Stimulated activated naive B cell treated with anti-CD40 and anti-IgM and Interleukin-4, amounts not matched to agents 10 μg/mL and 1 μg/mL and 100 μg/mL, for 72 hours (primary cell): ENCODE data around the gene SGCG.
"Not testable (repeated sequence)": the region's sequence is repeated elsewhere in the genome, so short reads cannot be mapped to it uniquely, and the experiment has no call there.

Source experiments
- ATAC-seq, 2 donors: fragments of 150-1000 bp; cut with Tn5 transposase; replicated peaks; 2 replicates each; pipeline ENCODE4 v1.10.0; 2021; ENCODE audit warnings: moderate library complexity in 1 of 2
- DNase-seq: peaks from one replicate; pipeline ENCODE4 v3.0.0; 2021
- H3K27ac Mint-ChIP-seq: one replicate; pipeline ENCODE4 v1.8.0; 2022; ENCODE audit warnings: mild to moderate bottlenecking, mixed read lengths
- H3K27me3 Mint-ChIP-seq, 2 donors: one replicate each; pipeline ENCODE4 v1.8.0; 2022; ENCODE audit warnings: mixed read lengths in 2 of 2
- H3K36me3 Mint-ChIP-seq, 2 donors: one replicate each; pipeline ENCODE4 v1.8.0; 2022; ENCODE audit warnings: mixed read lengths in 2 of 2, mild to moderate bottlenecking in 1 of 2
- H3K4me1 Mint-ChIP-seq, 2 donors: one replicate each; pipeline ENCODE4 v1.8.0; 2022; ENCODE audit warnings: mixed read lengths in 2 of 2, mild to moderate bottlenecking in 1 of 2
- H3K4me3 Mint-ChIP-seq, 2 donors: one replicate each; pipeline ENCODE4 v1.8.0; 2022; ENCODE audit warnings: mild to moderate bottlenecking in 2 of 2, mixed read lengths in 2 of 2, moderate library complexity in 1 of 2
- H3K9me3 Mint-ChIP-seq, 2 donors: one replicate each; pipeline ENCODE4 v1.8.0; 2022; ENCODE audit warnings: mixed read lengths in 2 of 2, mild to moderate bottlenecking in 1 of 2

SGCG gene

DNA sequence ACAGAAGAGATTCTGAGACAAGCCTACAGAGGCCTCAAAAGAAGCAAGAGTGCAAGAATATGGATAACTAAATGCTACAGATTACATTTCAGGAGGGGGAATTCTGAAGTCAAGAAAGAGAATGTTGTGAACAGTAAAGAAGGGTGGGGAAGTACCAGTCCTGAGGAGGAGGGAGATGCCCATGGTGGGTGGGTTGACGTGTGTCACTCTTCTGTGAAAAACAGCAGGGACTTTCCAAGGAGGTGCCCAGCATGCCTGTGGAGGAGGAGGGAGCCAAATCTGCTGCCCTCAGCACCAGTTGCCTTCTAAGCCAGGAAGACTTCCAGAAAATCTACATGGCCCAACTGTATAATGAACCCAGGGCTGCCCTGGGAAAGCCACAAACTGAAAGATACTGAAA lies 87.7 kb downstream of the SGCG start:
- Mint-ChIP-seq H3K4me1 (peaks cover 0 to 8% of the 10 kb centered on the region in 2 donors), H3K36me3 (no peaks in the 10 kb centered on the region), H3K4me3 (no peak overlapping the region), H3K9me3 (no peaks in the 10 kb centered on the region), H3K27ac (peak overlapping the region; percentile 2), H3K27me3 (peaks cover 4 to 6% of the 10 kb centered on the region in 2 donors)
- ATAC-seq (peak; percentile 72 to 99), DNase-seq (peak; percentile 42)

DNA sequence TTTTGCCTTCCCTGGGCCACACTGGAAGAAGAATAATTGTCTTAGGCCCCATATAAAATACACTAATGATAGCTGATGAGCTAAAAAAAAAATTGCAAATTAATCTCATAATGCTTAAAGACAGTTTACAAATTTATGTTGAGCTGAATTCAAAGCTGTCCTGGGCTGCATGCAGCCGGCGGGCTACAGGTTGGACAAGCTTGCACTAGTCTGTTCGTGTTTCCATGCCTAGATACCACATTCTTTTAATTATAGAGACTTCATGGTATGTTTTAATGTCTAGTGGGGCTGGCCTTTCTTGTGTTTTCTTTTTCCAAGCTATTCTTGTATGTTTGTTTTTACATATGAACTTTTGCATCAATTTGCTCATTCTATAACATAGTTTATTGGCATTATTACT lies 90.6 kb downstream of the SGCG start:
- Mint-ChIP-seq H3K9me3 (no peaks in the 10 kb centered on the region), H3K27ac (no peak overlapping the region), H3K27me3 (peaks cover 0 to 6% of the 10 kb centered on the region in 2 donors), H3K36me3 (no peaks in the 10 kb centered on the region), H3K4me1 (peaks cover 0 to 8% of the 10 kb centered on the region in 2 donors), H3K4me3 (no peak overlapping the region)
- DNase-seq, result no peak
- no peak for ATAC-seq

DNA sequence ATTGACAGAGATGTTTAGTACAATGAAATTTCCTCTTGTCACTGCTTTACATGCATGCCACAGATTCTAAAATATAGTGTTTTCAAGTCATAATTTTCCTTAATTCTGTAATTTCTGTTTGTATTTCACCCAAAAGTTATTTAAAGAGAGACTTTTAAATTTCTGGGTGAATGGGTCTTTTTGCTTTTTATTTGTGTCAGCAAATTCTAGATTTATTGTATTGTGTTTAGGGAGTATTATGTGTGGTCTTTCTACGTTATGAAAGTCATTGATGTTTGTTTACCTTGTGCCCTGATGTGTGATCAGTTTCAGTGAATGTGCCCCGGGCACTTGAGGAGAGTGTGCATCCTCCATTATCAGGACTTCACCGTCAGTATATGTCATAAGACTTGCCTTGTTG lies 92.7 kb downstream of the SGCG start:
- no peaks in the 10 kb centered on the region for H3K36me3 Mint-ChIP-seq
- DNase-seq, result no peak

DNA sequence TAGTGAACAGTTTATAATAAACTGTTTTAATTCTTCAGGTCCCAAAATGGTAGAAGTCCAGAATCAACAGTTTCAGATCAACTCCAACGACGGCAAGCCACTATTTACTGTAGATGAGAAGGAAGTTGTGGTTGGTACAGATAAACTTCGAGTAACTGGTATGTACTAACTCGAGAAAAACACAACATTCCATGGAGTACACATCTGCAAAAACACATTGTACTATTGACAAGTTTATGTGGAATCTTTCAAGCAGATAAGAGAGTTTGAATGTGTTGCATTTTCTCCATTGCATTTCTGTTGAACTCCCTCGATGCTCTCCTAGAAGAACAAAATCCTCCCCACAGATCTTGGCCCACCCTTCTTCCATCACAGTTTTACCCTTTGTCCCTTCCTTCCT lies 98.5 kb downstream of the SGCG start:
- no peak for DNase-seq

More for the DNA sequence above, 92.7 kb downstream of the SGCG start:
- H3K27me3 Mint-ChIP-seq, result peaks cover 0 to 6% of the 10 kb centered on the region in 2 donors
- H3K9me3 Mint-ChIP-seq, result no peaks in the 10 kb centered on the region
- peaks cover 0 to 3% of the 10 kb centered on the region in 2 donors for H3K4me1 Mint-ChIP-seq
- no peak for ATAC-seq
- H3K4me3 Mint-ChIP-seq, result no peak overlapping the region
- H3K27ac Mint-ChIP-seq, result no peak overlapping the region

DNA sequence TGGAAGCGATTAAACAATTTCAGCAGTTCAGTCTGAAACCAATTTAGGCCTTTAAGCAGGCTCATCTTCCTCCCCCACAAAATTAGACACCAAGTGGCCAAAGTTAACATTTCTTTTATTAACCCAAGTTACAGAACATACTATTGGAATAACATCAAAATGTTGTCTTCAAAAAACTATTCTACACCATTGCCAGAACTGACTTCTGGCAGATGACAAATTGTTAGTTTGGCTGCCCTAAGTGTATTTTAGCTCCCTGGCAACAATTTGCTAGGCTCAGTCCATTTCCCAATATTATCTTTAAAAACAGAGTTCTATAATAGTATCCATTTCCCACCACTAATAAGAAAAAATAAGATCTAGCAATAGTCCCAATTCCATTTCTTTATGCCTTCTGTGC lies 107.8 kb downstream of the SGCG start:
- peaks cover 21 to 25% of the 10 kb centered on the region in 2 donors for H3K27me3 Mint-ChIP-seq
- H3K9me3 Mint-ChIP-seq, result peaks cover 0 to 2% of the 10 kb centered on the region in 2 donors
- no peaks in the 10 kb centered on the region for H3K4me1 Mint-ChIP-seq
- H3K36me3 Mint-ChIP-seq, result no peaks in the 10 kb centered on the region
- H3K4me3 Mint-ChIP-seq, result no peak overlapping the region
- ATAC-seq (no peak), DNase-seq (no peak)
- H3K27ac Mint-ChIP-seq, result no peak overlapping the region

More for the DNA sequence above, 98.5 kb downstream of the SGCG start:
- H3K4me1 Mint-ChIP-seq, result no peaks in the 10 kb centered on the region
- peaks cover 3 to 5% of the 10 kb centered on the region in 2 donors for H3K9me3 Mint-ChIP-seq
- no peak overlapping the region for H3K27ac Mint-ChIP-seq
- no peaks in the 10 kb centered on the region for H3K36me3 Mint-ChIP-seq
- peaks cover 11 to 23% of the 10 kb centered on the region in 2 donors for H3K27me3 Mint-ChIP-seq
- no peak for ATAC-seq
- no peak overlapping the region for H3K4me3 Mint-ChIP-seq

DNA sequence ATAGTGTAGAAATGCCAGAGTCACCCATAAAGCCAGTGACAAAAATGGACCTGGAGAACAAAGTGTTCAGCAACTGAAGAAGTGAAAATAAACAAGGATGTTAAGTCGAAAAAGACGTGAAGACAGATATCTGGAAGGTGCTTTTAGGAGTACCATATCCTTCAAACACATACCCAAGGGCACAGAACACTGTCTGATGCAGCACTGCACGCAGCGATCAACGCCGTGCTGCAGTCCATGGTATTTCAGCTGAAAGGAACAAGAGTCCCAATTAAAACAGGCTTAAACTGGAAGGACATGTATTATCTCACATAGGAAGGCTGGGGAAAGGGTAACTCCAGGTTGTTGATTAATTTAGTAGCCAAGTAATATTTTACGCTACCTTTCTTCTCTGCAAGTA lies 108.2 kb downstream of the SGCG start:
- Mint-ChIP-seq H3K9me3 (peaks cover 0 to 2% of the 10 kb centered on the region in 2 donors), H3K27me3 (peaks cover 20 to 24% of the 10 kb centered on the region in 2 donors), H3K27ac (no peak overlapping the region), H3K4me1 (no peaks in the 10 kb centered on the region), H3K36me3 (no peaks in the 10 kb centered on the region), H3K4me3 (no peak overlapping the region)
- DNase-seq, result no peak
- no peak for ATAC-seq

DNA sequence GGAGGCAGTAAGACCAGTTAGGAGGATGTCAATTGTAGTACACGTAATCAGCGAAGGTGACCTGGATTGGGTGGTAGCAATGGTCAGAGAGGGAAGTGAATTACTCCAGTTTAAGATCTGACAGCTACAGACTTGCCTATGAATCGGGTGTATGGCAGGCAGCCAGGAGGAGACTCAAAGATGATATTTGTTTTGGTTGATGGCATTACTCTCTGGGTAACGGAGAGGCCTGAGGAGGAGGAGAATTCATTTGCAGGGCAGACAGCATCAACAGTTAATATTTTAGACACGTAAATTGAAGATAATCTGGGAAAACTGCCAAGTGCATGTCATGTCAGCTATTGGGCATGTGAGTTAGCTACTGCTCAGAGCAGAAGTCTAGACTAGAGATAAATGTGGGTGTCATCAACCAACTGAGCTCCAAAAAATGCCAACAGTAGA lies 109.2 kb downstream of the SGCG start:
- peaks cover 10 to 15% of the 10 kb centered on the region in 2 donors for H3K27me3 Mint-ChIP-seq
- H3K9me3 Mint-ChIP-seq, result no peaks in the 10 kb centered on the region
- DNase-seq, result no peak
- no peak for ATAC-seq
- H3K36me3 Mint-ChIP-seq, result no peaks in the 10 kb centered on the region
- no peak overlapping the region for H3K27ac Mint-ChIP-seq
- H3K4me1 Mint-ChIP-seq, result no peaks in the 10 kb centered on the region
- H3K4me3 Mint-ChIP-seq, result no peak overlapping the region

DNA sequence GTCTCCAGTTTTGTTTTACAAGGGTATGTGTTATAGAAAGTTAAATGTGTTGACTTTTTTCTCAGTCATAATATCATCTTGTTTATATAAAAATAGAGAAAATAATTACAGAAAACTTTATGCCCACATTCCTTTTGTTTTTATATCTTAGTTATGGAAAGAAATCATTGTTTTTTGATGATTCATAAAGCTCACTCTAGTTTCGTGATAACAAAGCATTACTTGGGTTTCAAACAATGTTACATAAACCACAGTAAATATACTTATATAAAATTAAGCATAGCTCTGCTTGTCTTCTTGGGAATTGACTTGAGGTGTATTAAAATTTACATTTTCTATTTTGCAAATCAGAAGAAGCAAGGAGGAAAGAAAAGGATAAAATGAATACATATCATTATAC lies 111.8 kb downstream of the SGCG start:
- H3K4me3 Mint-ChIP-seq, result no peak overlapping the region
- no peak for ATAC-seq
- peaks cover 5 to 12% of the 10 kb centered on the region in 2 donors for H3K27me3 Mint-ChIP-seq
- no peaks in the 10 kb centered on the region for H3K36me3 Mint-ChIP-seq
- peaks cover 0 to 2% of the 10 kb centered on the region in 2 donors for H3K9me3 Mint-ChIP-seq
- no peak for DNase-seq
- no peak overlapping the region for H3K27ac Mint-ChIP-seq
- no peaks in the 10 kb centered on the region for H3K4me1 Mint-ChIP-seq

DNA sequence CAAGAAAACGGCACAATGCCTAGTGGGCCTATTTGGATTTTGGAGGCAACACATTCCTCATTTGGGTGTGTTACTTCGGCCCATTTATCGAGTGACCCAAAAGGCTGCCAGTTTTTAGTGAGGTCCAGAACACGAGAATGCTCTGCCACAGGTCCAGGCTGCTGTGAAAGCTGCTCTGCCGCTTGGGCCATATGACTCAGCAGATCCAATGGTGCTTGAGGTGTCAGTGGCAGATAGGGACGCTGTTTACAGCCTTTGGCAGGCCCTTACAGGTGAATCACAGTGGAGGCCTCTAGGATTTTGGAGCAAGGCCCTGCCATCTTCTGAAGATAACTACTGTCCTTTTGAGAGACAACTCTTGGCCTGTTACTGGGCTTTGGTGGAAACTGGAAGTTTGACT lies 134.1 kb downstream of the SGCG start:
- not testable (repeated sequence) for H3K4me3 Mint-ChIP-seq, DNase-seq, H3K9me3 Mint-ChIP-seq, H3K36me3 Mint-ChIP-seq, H3K4me1 Mint-ChIP-seq, H3K27ac Mint-ChIP-seq, ATAC-seq
- H3K27me3 Mint-ChIP-seq, result peaks cover 22 to 28% of the 10 kb centered on the region in 2 donors

DNA sequence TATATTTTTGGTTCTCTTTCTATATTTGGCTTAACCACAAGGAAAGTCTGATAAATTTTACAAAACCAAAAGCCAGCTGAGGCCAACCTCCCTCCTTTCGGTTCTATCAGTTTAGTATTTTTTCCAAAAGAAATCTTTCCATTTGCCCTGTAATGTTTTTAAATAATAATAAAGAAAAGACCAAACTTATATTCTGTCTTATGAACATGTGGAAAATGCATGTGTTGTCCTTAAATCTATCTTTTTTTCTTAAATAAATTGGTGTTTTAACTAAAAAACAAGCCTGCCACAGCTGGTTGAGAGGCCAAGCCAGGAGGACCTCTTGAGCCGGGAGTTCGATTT lies 139.1 kb downstream of the SGCG start:
- Mint-ChIP-seq H3K4me3 (no peak overlapping the region), H3K27ac (no peak overlapping the region), H3K27me3 (peaks cover 14 to 16% of the 10 kb centered on the region in 2 donors), H3K36me3 (no peaks in the 10 kb centered on the region), H3K9me3 (no peaks in the 10 kb centered on the region), H3K4me1 (peaks cover 5% of the 10 kb centered on the region in 2 donors)
- ATAC-seq (no peak), DNase-seq (no peak)

DNA sequence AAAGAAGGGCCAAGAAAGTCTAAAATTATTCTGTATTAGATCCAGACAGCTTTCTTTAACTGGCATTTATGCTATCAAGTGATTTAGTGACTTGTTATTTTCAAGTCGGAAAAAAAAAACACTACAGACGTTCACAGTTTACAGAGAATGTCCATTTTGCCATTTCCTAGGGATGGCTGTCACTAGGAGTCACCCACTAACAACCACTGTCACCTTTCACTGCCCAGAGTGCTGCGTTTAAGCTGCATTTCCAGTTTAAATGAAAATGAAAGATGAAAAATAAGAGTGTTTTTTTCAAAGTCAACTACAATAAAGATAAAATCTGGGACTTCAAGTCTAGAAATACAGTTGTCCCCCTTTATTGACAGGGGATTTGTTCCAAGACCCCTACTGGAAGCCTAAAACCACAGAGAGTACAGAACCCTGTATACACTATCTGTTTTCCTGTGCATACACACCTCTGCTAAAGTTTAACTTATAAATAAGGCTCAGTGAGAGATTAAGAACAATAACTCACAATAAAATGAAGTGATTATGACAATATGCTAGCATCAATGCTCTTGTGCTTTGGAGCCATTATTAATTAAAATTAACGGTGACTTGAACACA lies 140.3 kb downstream of the SGCG start:
- Mint-ChIP-seq H3K4me3 (no peak overlapping the region), H3K27me3 (peaks cover 12 to 14% of the 10 kb centered on the region in 2 donors), H3K9me3 (no peaks in the 10 kb centered on the region), H3K4me1 (peaks cover 5% of the 10 kb centered on the region in 2 donors), H3K27ac (no peak overlapping the region), H3K36me3 (no peaks in the 10 kb centered on the region)
- DNase-seq, result no peak
- no peak for ATAC-seq

DNA sequence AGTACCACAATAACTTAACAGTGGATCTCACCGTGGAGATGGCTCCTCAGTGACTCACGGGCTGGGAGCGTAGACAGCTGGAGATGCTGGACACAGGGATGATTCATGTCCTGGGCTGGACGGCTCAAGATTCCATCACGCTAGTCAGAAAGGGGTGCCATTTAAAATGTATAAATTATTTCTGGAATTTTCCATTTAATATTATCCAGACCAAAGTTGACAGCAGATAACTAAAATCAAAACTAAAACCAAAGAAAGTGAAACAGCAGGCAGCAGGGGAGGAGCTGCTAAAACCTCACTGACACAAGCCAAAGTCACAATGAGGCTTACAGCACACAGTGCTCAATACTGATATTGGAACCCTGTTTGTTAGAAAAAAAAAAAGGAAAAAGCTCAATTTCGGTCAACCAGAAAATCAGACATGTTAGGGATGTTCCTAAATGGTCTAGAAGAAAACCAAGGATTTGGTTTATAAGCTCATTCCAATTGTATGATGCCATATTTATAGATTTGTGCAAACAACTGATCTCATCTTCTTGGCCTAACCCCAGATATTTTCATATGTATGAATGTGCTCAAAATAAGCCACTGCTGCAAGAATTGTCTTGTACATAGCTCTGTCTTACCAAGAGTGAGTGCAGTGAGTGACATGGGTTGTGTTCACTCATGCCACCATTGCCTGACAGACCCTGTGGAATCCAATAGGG lies 140.9 kb downstream of the SGCG start:
- DNase-seq, result no peak

DNA sequence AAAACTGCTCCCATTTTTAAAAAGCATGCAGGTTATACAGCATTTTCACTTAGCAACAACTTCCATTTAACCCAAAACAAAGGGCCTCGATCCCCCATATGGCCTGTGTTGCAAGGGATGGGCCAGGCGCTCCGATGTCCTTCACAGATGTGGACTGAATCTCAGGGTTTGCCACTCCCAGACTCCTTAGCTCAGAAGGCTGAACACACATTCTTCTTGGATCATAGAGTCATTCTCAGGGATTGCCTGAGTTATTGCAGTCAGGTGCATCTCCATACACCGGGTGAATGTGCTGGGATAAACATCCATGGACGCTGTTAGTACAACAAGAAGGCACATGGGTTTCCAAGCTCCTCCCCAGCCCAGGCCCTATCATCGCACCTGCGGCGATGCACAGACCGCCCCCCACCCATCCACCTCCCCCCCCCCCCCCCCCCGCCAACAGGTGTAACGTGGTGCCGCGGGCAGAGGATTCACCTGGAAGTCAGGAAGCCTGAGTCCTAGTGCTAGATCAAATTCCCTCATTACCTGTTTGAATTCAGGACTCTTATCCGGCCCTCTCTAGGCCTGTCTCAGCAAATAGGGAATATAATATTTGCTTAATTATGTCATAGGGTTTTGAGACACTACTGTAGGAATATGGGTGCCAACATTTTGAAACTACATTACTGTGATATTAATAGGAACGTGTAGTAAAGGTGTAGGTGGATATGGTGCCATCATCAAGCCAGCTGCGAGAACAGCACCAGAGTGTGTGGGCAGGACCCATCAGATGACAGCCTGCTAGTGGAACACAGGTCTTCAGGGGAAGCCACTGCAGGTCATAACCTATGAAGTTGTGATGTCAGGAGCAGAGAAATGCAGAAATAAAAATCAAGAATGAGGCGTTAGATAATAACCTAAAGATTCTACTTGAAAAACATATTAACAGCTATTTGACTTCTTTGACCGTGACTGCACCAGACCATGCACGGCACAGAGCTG lies 141.9 kb downstream of the SGCG start:
- DNase-seq, result no peak
- Mint-ChIP-seq H3K4me3 (no peak overlapping the region), H3K9me3 (no peaks in the 10 kb centered on the region), H3K27ac (no peak overlapping the region), H3K36me3 (no peaks in the 10 kb centered on the region), H3K4me1 (peaks cover 5% of the 10 kb centered on the region in 2 donors), H3K27me3 (peaks cover 7 to 12% of the 10 kb centered on the region in 2 donors)
- peak; percentile 53 to 67 for ATAC-seq

More for the DNA sequence above, 140.9 kb downstream of the SGCG start:
- Mint-ChIP-seq H3K27ac (peak overlapping the region; percentile 7), H3K9me3 (no peaks in the 10 kb centered on the region), H3K36me3 (no peaks in the 10 kb centered on the region), H3K4me1 (peaks cover 5% of the 10 kb centered on the region in 2 donors), H3K4me3 (no peak overlapping the region), H3K27me3 (peaks cover 12% of the 10 kb centered on the region in 2 donors)
- no peak for ATAC-seq

DNA sequence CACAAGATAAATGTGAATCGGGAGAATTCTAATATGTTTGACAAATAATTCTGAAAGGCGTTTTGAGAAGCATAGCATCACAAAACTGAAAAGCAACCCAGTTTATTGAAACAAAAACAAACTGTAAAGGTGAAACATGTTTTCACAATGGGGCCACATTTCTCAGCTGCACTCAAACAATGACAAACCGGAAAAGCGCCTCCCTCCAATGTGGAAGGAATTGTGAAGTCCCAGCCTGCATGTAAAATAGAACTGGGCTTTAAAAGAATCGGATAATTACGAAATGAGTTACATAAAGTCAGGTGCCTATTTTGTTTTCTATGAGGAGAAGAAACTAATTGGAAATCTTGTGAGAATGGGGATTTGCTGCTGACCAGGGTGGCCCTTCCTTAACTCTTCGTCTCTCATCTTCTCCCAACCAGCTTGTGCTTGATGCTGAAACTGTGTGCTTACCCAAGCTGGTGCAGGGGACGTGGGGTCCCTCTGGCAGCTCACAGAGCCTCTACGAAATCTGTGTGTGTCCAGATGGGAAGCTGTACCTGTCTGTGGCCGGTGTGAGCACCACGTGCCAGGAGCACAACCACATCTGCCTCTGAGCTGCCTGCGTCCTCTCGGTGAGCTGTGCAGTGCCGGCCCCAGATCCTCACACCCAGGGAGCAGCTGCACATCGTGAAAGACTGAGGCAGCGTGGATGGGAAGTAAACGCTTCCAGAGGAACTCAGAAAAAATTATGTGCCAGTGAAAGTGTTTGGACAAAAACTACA lies 143.3 kb downstream of the SGCG start:
- Mint-ChIP-seq H3K4me3 (no peak overlapping the region), H3K27me3 (peaks cover 0 to 6% of the 10 kb centered on the region in 2 donors), H3K27ac (no peak overlapping the region), H3K36me3 (no peaks in the 10 kb centered on the region), H3K4me1 (peaks cover 5% of the 10 kb centered on the region in 2 donors), H3K9me3 (no peaks in the 10 kb centered on the region)
- DNase-seq (no peak), ATAC-seq (no peak)
